HepG2 (cell line): ENCODE measurements around the gene EFNA2. TPM values are rescaled to one million over a fixed set of nuclear protein-coding genes. Genes with fewer than 3 reads are reported as not detected.
A peak's percentile ranks its signal among the peaks of the same experiment; 100 is the strongest.

Source experiments
- JARID2 ChIP-seq: sonication (generic); formaldehyde crosslinking; IDR thresholded peaks from 2 replicates; pipeline ENCODE4 v1.8.1; 2023; ENCODE audit warnings: missing genetic modification reagents, inconsistent platforms; ENCODE audit not compliant: insufficient replicate concordance
- MEIS2 ChIP-seq: sonication (generic); formaldehyde crosslinking; IDR thresholded peaks from 2 replicates; pipeline ENCODE4 v1.9.0; 2021; ENCODE audit warnings: mild to moderate bottlenecking, missing genetic modification reagents
- NBN ChIP-seq: fragments of 450-650 bp; conservative IDR thresholded peaks from 2 replicates; pipeline ENCODE4 v1.6.1; 2017
- NCOA2 ChIP-seq: sonication (generic); formaldehyde crosslinking; IDR thresholded peaks from 2 replicates; pipeline ENCODE4 v1.8.0; 2022; ENCODE audit warnings: inconsistent platforms
- SKI ChIP-seq: fragments of 450-650 bp; IDR thresholded peaks from one replicate; pipeline ENCODE4 v1.6.1; 2018; ENCODE audit warnings: mild to moderate bottlenecking; ENCODE audit not compliant: partially characterized antibody
- YEATS4 ChIP-seq: sonication (generic); formaldehyde crosslinking; IDR thresholded peaks from 2 replicates; pipeline ENCODE4 v1.4.0; 2020; ENCODE audit warnings: missing genetic modification reagents, borderline replicate concordance
- ZFP36L1 ChIP-seq: sonication (generic); formaldehyde crosslinking; IDR thresholded peaks from 2 replicates; pipeline ENCODE4 v1.8.0; 2022; ENCODE audit warnings: mild to moderate bottlenecking, missing genetic modification reagents, moderate library complexity
- ZNF121 ChIP-seq: sonication (generic); formaldehyde crosslinking; IDR thresholded peaks from 2 replicates; pipeline ENCODE4 v1.5.0; 2020; ENCODE audit warnings: mild to moderate bottlenecking, missing genetic modification reagents
- ZNF251 ChIP-seq: sonication (generic); formaldehyde crosslinking; IDR thresholded peaks from 2 replicates; pipeline ENCODE4 v1.9.0; 2021; ENCODE audit warnings: mild to moderate bottlenecking, missing genetic modification reagents
- ZNF562 ChIP-seq: sonication (generic); formaldehyde crosslinking; IDR thresholded peaks from 2 replicates; pipeline ENCODE4 v1.8.0; 2022; ENCODE audit warnings: missing genetic modification reagents, borderline replicate concordance
- polyA plus RNA-seq, 8 experiments: library from polyadenylated mRNA; depleted of rRNA in 3 of 8; stranded (reverse) in 7 of 8; unstranded in 1 of 8; fragments of >200 nt; fragmentation: Illumina TruSeq in 4 of 8; extraction: Trizol in 4 of 8; gene quantifications; 2 replicates each; pipeline versions ENCODE4 v1.2.1 to v1.2.3, GENCODE V29; 2011 to 2016; ENCODE audit warnings: low read depth in 4 of 8, missing spikeins in 1 of 8, mixed read lengths in 1 of 8; ENCODE audit not compliant: insufficient read depth in 1 of 8
- total RNA-seq, 5 experiments: library from RNA; depleted of rRNA; stranded (reverse); fragments of >200 nt; fragmentation: Illumina TruSeq; extraction: Trizol; gene quantifications; 2 replicates each; pipeline ENCODE4 v1.2.3, GENCODE V29; 2016; ENCODE audit warnings: low read depth in 1 of 5
- TF ChIP-seq, protein P1 (sequence below): sonication (generic); formaldehyde crosslinking; IDR thresholded peaks from 2 replicates; pipeline ENCODE4 v1.4.0; 2020; ENCODE audit warnings: missing genetic modification reagents
- TF ChIP-seq, protein P2 (sequence below): sonication (generic); formaldehyde crosslinking; IDR thresholded peaks from 2 replicates; pipeline ENCODE4 v1.8.0; 2022; ENCODE audit warnings: mild to moderate bottlenecking, missing genetic modification reagents, moderate library complexity
- TF ChIP-seq, protein P3 (sequence below): sonication (generic); formaldehyde crosslinking; IDR thresholded peaks from 2 replicates; pipeline ENCODE4 v1.4.0; 2020; ENCODE audit warnings: mild to moderate bottlenecking, missing genetic modification reagents, borderline replicate concordance
- TF ChIP-seq, protein P4 (sequence below): IDR thresholded peaks from 2 replicates; pipeline ENCODE4 v1.6.1; 2016; ENCODE audit warnings: missing genetic modification reagents, missing compliant biosample characterization
- TF ChIP-seq, protein P5 (sequence below): sonication (generic); formaldehyde crosslinking; IDR thresholded peaks from 2 replicates; pipeline ENCODE4 v1.8.0; 2022; ENCODE audit warnings: mild to moderate bottlenecking, missing genetic modification reagents
- TF ChIP-seq, protein P6 (sequence below): sonication (generic); formaldehyde crosslinking; IDR thresholded peaks from 2 replicates; pipeline ENCODE4 v1.5.0; 2020; ENCODE audit warnings: mild to moderate bottlenecking, missing genetic modification reagents
- TF ChIP-seq, protein P7 (sequence below): sonication (generic); formaldehyde crosslinking; IDR thresholded peaks from 2 replicates; pipeline ENCODE4 v1.4.0; 2020; ENCODE audit warnings: mild to moderate bottlenecking, low read depth, missing genetic modification reagents

Gene EFNA2
- total and polyA plus RNA-seq, 2 of the 13 experiments (the other 11 are each of a cell fraction or from before 2014, with no cell fraction given), result 6.0 to 9.9 TPM

DNA sequence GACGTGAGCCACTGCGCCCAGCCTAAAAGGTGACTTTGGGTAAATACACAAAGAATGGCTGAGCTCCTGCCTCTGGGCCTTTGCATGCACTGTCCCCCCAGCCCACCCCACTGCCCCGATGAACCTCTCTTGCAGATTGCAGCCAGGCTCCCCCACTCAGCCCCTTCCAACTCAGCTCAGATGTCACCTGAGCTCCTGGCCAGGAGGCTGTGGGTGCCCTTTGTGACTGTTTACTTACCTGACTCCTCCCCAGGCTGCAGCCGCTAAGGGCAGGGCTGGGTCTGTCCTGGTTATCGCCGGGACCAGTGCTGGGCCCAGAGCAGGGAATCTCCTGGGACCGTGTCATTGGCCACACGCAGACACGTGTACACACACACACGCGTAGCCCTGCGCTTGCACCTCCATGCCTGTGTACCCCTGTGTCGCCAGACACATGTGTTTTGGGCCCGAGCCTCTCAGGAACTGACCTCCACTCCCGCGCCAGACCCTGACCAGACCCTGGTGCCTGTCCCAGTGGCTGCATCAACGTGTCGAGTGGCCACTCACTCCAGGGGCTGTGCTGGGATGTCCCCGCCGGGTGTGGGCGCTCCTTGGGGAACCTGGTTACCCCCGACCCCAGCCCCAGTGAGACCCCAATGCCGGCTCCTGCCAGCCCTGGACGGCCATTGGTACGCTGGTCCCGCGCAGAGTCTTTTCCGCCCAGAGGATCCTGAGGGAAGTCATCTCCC is 18.7 kb downstream of the EFNA2 start (continued):
- TF ChIP-seq, protein P1, sequence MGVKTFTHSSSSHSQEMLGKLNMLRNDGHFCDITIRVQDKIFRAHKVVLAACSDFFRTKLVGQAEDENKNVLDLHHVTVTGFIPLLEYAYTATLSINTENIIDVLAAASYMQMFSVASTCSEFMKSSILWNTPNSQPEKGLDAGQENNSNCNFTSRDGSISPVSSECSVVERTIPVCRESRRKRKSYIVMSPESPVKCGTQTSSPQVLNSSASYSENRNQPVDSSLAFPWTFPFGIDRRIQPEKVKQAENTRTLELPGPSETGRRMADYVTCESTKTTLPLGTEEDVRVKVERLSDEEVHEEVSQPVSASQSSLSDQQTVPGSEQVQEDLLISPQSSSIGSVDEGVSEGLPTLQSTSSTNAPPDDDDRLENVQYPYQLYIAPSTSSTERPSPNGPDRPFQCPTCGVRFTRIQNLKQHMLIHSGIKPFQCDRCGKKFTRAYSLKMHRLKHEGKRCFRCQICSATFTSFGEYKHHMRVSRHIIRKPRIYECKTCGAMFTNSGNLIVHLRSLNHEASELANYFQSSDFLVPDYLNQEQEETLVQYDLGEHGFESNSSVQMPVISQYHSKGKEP (CRISPR knock-in tag), result no peak
- peak; percentile 39 for TF ChIP-seq ZNF121 (CRISPR knock-in tag)
- TF ChIP-seq, protein P2, sequence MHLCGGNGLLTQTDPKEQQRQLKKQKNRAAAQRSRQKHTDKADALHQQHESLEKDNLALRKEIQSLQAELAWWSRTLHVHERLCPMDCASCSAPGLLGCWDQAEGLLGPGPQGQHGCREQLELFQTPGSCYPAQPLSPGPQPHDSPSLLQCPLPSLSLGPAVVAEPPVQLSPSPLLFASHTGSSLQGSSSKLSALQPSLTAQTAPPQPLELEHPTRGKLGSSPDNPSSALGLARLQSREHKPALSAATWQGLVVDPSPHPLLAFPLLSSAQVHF, result no peak
- peak; percentile 50 for TF ChIP-seq SKI
- TF ChIP-seq, protein P3, sequence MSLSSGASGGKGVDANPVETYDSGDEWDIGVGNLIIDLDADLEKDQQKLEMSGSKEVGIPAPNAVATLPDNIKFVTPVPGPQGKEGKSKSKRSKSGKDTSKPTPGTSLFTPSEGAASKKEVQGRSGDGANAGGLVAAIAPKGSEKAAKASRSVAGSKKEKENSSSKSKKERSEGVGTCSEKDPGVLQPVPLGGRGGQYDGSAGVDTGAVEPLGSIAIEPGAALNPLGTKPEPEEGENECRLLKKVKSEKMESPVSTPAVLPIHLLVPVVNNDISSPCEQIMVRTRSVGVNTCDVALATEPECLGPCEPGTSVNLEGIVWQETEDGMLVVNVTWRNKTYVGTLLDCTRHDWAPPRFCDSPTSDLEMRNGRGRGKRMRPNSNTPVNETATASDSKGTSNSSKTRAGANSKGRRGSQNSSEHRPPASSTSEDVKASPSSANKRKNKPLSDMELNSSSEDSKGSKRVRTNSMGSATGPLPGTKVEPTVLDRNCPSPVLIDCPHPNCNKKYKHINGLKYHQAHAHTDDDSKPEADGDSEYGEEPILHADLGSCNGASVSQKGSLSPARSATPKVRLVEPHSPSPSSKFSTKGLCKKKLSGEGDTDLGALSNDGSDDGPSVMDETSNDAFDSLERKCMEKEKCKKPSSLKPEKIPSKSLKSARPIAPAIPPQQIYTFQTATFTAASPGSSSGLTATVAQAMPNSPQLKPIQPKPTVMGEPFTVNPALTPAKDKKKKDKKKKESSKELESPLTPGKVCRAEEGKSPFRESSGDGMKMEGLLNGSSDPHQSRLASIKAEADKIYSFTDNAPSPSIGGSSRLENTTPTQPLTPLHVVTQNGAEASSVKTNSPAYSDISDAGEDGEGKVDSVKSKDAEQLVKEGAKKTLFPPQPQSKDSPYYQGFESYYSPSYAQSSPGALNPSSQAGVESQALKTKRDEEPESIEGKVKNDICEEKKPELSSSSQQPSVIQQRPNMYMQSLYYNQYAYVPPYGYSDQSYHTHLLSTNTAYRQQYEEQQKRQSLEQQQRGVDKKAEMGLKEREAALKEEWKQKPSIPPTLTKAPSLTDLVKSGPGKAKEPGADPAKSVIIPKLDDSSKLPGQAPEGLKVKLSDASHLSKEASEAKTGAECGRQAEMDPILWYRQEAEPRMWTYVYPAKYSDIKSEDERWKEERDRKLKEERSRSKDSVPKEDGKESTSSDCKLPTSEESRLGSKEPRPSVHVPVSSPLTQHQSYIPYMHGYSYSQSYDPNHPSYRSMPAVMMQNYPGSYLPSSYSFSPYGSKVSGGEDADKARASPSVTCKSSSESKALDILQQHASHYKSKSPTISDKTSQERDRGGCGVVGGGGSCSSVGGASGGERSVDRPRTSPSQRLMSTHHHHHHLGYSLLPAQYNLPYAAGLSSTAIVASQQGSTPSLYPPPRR (CRISPR knock-in tag), result peak; percentile 54; the same call in 1 of the 2 replicates
- TF ChIP-seq, protein P4, sequence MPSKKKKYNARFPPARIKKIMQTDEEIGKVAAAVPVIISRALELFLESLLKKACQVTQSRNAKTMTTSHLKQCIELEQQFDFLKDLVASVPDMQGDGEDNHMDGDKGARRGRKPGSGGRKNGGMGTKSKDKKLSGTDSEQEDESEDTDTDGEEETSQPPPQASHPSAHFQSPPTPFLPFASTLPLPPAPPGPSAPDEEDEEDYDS (CRISPR knock-in tag), result no peak
- TF ChIP-seq ZNF251 (CRISPR knock-in tag), result no peak
- peak; percentile 57 for TF ChIP-seq JARID2 (CRISPR knock-in tag)
- TF ChIP-seq, protein P5, sequence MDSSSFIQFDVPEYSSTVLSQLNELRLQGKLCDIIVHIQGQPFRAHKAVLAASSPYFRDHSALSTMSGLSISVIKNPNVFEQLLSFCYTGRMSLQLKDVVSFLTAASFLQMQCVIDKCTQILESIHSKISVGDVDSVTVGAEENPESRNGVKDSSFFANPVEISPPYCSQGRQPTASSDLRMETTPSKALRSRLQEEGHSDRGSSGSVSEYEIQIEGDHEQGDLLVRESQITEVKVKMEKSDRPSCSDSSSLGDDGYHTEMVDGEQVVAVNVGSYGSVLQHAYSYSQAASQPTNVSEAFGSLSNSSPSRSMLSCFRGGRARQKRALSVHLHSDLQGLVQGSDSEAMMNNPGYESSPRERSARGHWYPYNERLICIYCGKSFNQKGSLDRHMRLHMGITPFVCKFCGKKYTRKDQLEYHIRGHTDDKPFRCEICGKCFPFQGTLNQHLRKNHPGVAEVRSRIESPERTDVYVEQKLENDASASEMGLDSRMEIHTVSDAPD (CRISPR knock-in tag), result no peak; the same call in 1 of the 2 replicates
- TF ChIP-seq, protein P6, sequence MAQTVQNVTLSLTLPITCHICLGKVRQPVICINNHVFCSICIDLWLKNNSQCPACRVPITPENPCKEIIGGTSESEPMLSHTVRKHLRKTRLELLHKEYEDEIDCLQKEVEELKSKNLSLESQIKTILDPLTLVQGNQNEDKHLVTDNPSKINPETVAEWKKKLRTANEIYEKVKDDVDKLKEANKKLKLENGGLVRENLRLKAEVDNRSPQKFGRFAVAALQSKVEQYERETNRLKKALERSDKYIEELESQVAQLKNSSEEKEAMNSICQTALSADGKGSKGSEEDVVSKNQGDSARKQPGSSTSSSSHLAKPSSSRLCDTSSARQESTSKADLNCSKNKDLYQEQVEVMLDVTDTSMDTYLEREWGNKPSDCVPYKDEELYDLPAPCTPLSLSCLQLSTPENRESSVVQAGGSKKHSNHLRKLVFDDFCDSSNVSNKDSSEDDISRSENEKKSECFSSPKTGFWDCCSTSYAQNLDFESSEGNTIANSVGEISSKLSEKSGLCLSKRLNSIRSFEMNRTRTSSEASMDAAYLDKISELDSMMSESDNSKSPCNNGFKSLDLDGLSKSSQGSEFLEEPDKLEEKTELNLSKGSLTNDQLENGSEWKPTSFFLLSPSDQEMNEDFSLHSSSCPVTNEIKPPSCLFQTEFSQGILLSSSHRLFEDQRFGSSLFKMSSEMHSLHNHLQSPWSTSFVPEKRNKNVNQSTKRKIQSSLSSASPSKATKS (CRISPR knock-in tag), result no peak
- no peak for TF ChIP-seq NCOA2
- TF ChIP-seq, protein P7, sequence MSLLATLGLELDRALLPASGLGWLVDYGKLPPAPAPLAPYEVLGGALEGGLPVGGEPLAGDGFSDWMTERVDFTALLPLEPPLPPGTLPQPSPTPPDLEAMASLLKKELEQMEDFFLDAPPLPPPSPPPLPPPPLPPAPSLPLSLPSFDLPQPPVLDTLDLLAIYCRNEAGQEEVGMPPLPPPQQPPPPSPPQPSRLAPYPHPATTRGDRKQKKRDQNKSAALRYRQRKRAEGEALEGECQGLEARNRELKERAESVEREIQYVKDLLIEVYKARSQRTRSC (CRISPR knock-in tag), result no peak
- no peak for TF ChIP-seq NBN
- TF ChIP-seq YEATS4 (CRISPR knock-in tag), result peak; percentile 60
- no peak for TF ChIP-seq ZNF562 (CRISPR knock-in tag)
- no peak for TF ChIP-seq MEIS2 (CRISPR knock-in tag)
- TF ChIP-seq ZFP36L1, result no peak
